SKM-1 (cell line): Measurements from ENCODE around the gene SLC10A7.

Experiments
- DNase-seq: peaks from one replicate; lab custom pipeline; 2025; ENCODE audit not compliant: unreplicated experiment; lab: John Stamatoyannopoulos, UW

SLC10A7 gene

DNA sequence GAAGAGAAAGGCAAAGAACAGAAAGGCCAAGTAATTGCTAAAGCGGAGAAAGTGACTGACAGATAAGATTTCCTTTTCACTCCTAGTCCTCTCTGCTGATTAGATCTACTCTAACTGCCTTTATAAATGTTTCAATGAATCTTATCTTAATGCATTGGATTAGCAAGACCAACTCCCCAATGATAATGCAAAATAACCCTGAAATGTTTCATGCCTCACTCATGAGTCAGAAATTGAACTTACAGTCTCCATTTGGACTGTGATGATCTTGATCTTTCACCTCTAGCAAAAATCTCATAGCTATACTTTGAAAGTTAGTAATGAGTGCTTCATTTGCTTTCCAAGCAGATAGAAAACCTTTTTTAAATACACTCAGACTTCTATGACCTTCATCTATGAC, 26.5 kb downstream of the SLC10A7 start:
- DNase-seq, result no peak

DNA sequence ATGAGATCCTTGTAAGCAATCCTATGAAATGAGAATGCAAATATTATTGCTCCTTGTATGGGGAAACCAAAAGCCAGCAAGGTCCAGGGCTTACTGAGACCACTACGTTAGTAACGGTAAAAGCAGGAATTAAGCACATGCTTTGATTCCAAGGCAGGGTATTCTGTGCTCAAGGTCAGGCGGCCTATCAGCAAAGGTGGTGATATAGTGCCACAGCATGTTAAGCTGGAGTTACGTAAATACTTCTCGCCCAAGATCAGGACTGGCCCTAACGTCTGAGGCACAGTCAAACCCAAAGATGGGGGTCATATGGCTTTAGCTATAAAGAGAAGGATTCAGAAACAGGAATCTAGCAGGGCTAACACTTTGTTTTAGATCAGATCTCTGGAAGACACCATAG, 27.6 kb downstream of the SLC10A7 start:
- no peak for DNase-seq

DNA sequence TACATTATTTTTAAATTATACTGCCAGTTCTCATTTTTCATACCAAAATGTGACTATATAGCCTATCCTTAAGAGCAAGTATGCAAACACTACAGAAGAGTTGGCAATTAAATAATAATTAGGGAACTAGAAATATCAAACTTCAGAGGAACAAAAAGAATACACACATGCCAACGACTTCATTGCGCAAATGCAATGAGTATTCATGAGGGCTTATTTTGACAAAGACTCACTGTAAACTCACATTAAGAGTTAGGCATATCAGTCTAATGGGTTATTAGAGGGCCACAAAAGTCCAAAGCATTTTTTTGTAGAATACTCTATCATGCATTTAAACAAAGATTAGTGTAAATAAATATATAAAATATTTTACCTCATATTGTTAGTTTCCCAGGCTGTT, 31.6 kb downstream of the SLC10A7 start:
- DNase-seq, result no peak

DNA sequence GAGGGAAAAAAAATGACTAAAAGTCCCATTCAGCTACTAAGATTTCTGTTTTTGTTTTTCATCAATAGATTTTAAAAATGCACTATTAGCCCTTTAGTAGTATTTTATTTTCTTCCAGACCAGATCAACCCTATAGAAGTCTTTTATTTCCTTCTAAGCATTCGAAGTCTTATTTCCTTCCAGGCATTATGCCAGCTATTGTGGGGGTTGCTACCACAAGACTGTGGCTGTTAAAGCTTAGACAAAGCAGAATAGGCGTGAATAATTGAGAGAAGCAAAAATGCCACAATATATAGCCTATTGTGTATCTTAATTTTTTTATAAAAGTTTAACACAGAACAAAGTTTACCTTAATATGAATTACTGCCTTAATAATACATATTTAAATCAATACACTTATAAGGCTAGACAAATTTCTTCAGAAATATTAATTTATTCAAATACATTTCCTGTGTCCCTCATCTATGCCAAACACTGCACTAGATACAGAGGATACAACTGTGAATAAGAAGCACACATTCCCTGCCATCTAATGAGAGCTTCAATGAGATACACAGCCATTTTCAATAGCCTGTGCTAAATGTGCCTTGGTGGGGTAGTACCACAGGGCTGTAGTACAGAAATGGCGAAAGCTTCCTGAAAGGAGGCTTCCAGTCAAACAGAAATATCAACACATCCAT, 33.1 kb downstream of the SLC10A7 start:
- DNase-seq, result no peak

- DNase-seq, result no peak
Observed at GRCh38 chr4:146486565-146486964, 35.2 kb downstream of the SLC10A7 start.

DNA sequence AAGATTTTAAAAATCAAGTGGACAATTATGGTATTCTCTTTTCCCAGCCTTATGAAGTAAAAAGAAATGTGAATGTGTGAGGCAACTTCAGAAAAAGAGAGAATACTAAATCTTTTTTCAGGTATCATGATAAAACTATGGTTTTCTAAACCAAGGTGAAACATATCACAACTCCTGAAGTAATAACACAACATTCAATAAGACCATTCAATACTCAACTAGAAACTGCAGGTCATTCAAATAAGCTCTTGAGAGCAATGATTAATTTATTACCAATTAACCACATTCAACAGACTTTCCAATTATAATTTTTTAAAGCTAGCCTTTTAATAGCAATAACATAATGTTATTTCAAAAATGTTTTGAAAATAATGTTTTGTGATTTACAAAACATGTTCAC, 35.8 kb downstream of the SLC10A7 start:
- DNase-seq, result no peak

DNA sequence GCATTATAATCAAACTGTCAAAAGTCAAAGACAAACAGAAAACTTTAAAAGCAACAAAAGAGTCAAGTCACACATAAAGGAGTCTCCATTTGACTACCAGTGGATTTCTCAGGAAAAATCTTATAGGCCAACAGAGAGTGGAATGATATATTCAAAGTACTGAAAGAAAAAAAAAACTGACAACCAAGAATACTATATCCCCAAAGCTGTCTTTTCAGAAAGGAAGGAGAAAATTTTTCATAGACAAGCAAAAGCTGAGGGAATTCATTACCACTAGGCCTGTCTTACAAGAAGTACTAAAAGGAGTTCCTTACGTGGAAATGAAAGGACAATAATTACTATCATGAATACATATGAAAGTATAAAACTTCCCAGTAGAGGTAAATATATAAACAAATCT, 39.0 kb downstream of the SLC10A7 start:
- DNase-seq, result no peak

DNA sequence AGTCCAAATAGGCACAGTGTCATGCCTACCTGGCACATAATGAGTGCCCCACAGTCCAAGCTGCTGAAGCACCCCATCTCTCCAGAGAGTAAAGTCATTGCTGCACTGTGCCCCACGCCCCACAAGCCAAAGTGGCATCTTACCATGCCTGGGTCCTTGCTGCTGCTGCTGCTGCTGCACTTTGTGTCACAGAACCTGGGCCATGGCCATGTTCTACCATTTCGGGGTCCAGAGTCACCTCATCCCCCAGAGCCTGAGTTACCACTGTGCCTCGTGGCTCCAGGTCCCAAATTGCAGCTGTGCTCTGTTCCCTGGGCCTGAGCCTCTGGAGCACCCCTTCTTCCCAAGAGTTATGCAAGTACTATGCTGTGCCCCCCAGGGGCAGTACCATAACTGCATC, 40.5 kb downstream of the SLC10A7 start:
- DNase-seq, result no peak

DNA sequence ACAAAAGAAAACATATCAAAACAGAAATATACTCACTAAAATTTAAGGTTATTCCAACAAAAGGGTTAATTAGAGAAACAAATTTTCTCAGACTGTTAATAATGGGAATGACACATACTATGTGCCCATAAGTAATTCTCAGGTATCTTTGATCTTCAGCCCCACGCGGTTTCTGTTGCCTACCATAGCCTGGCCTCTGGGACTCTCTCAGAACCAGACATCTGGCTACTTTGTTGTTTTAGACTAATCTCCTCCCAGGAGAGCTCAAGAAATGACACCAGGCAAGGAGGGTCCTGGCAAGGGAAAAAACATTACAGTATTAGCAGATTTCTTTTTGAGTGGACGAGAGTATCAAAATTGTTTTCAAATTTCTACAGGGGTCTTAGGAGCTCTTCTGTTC, 43.7 kb downstream of the SLC10A7 start:
- DNase-seq, result no peak

GRCh38 chr4:146477054-146477453, 44.7 kb downstream of the SLC10A7 start:
- DNase-seq, result no peak

- no peak for DNase-seq
Observed at GRCh38 chr4:146472404-146472803, 49.3 kb downstream of the SLC10A7 start.

- DNase-seq, result no peak
Observed at GRCh38 chr4:146470604-146471003, 51.1 kb downstream of the SLC10A7 start.

DNA sequence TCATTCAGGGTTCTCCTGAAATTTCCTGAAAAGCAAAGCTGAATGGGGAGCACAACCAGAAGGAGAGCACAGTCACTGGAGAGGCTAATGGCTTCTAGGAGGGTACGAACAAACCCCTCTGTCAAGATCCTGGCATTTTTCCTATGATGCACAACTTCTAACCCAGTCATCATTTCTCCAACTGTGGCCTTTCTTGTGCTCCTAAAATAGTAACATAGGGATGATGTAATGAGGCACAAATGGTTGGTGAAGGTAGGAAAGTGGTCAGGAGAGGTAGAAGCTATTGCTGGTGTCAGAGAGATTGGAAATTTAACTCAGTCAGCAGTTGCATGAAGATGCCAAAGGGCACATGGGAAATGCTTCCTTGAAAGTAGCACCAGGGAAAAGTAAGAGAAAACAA, 52.7 kb downstream of the SLC10A7 start:
- DNase-seq, result no peak

DNA sequence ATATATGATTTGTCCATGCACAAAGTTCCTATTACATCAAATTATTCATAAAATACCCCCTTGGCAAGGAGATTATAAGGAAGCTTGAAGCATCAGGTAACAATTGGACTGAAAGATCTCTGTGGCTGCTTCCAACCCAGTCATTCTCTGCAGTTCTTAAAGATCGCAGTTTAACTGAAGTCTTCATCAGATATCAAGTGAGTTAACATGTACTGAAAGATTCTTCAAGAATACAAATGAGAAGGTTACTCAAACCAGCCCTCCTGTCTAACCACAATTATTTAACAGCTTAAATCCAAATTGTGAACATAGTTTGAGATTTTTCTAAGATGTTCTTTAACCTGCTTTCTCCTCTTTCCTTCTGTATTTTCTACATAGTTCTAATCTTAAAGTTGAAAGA, 56.1 kb downstream of the SLC10A7 start:
- DNase-seq, result no peak

DNA sequence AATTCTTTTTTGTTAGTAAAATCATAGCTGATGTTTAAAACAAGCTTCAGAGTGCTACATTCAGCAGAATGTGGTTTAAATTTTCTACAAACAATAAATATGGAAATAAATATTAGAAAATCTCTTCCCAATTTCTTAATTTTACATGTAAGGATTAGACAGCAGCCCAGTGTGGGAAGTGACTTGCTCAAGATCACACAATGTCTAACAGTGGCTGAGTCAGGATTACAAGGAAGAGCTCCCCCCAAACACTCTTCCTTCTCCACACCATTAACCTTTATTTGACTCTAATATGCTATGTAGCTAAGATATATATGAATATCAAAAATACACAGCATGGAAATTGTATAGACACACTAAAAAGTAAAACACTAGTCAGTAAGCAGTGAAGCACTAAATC, 59.5 kb downstream of the SLC10A7 start:
- no peak for DNase-seq

- no peak for DNase-seq
Observed at GRCh38 chr4:146458594-146458993, 63.1 kb downstream of the SLC10A7 start.

DNA sequence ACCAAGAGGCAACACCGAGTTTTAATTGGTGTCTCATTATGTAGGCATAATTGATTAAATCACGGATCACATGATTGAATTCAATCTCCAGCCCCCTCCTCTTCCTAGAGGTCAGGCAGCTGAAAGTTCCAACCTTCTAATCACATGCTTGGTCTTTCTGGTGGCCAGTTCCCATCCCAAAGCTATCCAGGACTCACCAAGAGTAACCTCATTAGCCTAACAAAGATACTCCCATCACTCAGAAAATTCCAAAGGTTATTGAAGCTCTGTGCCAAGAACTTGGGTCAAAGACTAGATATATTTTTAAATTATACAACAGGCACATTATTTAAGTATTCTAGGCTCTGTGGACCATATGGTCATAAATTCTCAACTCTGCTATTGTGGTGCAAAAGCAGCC, 65.1 kb downstream of the SLC10A7 start:
- no peak for DNase-seq

DNA sequence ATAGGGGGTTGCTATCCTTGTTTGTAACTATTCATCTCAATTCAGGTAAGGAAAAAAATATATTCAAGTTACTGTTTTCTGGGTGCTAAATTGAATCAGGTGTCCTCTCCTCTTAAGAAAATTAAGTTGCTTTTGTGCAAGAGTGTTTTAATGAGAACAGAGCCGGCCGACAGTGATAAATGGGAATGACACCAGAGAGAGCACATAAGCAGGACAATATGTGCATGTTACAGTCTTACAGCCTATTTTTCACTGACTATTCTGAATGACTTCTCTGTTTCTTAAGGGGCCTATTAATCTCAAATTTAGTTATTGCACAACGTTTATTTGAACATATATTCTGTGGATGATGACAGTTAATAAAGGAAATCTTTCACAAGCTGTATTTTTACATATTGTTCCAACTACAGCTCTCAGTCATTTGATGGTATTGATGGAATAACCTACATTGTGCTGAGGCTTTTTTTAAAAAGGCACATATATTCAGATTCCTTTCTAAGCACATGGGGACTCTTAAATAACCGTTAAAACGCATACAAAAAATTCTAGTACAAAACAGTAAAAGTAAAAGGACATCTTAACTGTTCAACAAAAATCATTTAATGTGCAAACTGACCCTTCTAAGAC, 68.4 kb downstream of the SLC10A7 start:
- no peak for DNase-seq

GRCh38 chr4:146450524-146450923, 71.2 kb downstream of the SLC10A7 start:
- DNase-seq, result no peak

DNA sequence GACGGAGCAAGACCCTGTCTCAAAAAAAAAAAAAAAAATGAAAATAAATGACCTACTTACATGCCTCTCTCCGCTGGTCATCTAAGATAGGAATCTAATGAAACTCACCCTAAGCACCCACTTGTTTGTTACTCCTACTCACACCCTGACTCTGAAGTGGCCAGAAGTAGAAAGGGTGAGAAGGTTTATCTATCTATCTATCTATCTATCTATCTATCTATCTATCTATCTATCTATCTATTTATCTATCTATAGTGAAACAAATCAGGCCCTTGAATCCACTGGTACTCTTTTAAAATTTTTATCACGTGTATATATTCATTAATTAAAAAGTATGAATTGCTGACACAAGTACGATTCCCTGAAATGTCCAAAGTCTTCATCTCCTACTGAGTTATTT, 75.2 kb downstream of the SLC10A7 start:
- no peak for DNase-seq

DNA sequence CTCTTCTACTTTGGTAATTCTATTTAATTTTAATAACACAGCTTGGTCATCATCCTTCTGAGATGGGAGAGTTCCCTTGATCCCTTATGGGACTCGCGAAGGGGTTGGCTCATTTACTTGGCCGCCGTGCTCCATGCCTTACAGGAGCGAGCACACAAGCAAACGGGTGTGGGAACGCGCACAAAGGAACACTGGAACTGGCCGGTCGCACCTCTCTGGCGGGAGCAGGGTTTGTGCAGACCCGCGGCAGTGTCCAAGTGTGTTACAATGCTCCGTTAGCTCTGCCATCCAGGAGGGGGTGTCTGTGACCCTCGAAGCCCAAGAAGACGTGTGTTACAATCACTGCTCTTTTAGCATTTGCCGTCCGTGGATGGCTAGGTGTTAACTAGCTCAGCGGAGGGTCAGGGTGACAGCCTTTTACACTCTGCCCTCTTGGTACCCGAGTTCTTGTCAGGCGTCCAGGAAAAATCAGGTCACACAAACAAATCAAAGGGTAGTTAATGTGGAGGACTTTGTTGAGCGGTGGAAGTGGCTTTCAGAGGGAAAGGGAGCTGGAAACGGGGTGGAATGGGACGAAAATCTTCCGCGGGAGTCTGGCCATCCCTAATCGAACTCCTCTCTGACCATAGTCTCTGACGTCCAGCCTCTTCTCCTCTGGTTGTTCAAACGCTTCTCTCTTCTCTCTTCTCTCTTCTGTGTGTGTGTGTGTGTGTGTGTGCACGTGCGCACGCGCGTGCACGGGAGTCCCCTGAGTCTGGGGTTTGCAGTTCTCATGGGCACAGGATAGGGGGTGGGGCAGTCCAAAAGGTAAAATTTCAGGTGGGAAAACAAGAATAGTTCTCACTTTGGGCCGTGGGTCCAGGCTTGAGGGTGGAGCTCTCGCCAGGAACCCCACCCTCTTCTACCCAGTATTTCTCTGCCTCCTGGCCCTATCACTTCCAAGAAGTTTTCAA, 76.3 kb downstream of the SLC10A7 start:
- DNase-seq, result no peak

GRCh38 chr4:146443525-146443924, 78.2 kb downstream of the SLC10A7 start:
- DNase-seq, result no peak
